ENCODE results near the gene LNX1. TPM values are rescaled to one million over a fixed set of nuclear protein-coding genes. Genes with fewer than 3 reads are reported as not detected.

Gene LNX1
- total RNA-seq, 1 experiment from 2014 or later: 4.2 TPM

DNA sequence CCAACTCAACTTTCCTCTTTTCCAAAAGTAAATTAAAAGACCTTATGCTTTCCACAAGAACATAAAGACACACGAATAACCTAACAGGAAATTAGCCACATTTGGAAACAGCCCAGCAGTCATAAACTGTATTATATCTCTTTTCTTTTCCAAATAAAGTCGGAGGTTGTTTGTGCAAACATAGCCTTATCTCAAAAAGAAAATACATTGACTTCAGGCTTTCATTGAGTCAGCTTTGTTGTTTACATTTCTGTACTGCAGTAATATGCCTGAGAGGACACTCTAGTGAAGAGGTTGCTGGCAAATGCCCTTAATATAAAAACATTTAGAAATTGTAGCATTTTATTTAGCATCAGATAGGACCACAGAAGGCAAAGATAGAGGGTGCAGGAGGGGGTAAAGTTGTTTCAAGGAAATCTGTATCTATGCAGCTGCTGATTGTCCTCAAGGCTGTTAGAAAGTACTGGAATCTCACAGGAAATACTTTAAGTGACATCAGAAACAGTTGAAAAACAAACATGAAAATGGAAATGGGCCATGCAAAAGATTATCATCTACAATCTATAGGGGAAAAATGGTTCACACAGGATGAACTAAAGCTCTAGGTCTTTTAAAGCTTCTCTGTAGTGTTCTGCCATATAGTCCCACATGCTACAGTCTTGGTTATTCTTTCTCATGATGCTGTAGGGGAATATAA, 14.5 kb downstream of the LNX1 start:
- no peaks in the 10 kb centered on the region for H3K36me3 Mint-ChIP-seq (ENCODE audit: insufficient read depth, unreplicated experiment)
- H3K9me3 Mint-ChIP-seq (ENCODE audit: low read depth, unreplicated experiment): no peaks in the 10 kb centered on the region
- H3K4me3 Mint-ChIP-seq (ENCODE audit: low read depth, unreplicated experiment): no peak overlapping the region
- H3K27ac Mint-ChIP-seq (ENCODE audit: unreplicated experiment): no peak overlapping the region
- H3K4me1 Mint-ChIP-seq (ENCODE audit: low read depth, unreplicated experiment): peaks cover 9% of the 10 kb centered on the region
- CTCF ChIA-PET: no interaction called here
- TF ChIP-seq, protein P1, sequence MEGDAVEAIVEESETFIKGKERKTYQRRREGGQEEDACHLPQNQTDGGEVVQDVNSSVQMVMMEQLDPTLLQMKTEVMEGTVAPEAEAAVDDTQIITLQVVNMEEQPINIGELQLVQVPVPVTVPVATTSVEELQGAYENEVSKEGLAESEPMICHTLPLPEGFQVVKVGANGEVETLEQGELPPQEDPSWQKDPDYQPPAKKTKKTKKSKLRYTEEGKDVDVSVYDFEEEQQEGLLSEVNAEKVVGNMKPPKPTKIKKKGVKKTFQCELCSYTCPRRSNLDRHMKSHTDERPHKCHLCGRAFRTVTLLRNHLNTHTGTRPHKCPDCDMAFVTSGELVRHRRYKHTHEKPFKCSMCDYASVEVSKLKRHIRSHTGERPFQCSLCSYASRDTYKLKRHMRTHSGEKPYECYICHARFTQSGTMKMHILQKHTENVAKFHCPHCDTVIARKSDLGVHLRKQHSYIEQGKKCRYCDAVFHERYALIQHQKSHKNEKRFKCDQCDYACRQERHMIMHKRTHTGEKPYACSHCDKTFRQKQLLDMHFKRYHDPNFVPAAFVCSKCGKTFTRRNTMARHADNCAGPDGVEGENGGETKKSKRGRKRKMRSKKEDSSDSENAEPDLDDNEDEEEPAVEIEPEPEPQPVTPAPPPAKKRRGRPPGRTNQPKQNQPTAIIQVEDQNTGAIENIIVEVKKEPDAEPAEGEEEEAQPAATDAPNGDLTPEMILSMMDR (IDR thresholded peaks at IDR 0.05; ENCODE audit: unreplicated experiment): no peak
- no peaks in the 10 kb centered on the region for H3K27me3 Mint-ChIP-seq (ENCODE audit: unreplicated experiment)
- no TSS peak for BruUV-seq (replicated peaks)
- DNase-seq: no peak
- intact Hi-C loops (cut with micrococcal nuclease; ENCODE audit: unreplicated experiment): no loop called here

DNA sequence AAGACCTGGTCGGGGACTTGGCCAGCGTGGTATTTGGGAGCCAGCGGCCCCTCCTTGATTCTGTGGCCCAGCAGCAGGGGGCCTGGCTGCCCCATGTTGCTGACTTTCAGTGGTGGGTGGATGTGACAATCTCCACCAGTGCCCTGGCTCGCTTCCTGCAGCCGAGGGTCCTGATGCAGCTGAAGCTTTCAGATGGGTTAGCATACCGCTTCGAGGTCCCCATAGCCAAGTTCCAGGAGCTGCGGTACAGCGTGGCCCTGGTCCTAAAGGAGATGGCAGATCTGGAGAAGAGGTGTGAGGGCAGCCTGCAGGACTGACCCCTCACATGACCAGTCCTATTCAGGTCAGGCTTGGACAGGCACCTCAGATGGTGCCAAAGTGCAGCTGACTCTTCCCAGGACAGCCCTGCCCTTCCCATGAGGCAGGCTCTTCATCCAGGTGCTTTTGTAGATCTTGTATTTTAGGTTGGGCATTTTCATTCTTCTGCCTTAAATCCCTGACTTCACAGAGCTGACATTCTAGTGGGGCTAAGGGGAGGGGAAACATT, 15.1 kb downstream of the LNX1 start:
- peaks cover 9% of the 10 kb centered on the region for H3K4me1 Mint-ChIP-seq (ENCODE audit: low read depth, unreplicated experiment)

DNA sequence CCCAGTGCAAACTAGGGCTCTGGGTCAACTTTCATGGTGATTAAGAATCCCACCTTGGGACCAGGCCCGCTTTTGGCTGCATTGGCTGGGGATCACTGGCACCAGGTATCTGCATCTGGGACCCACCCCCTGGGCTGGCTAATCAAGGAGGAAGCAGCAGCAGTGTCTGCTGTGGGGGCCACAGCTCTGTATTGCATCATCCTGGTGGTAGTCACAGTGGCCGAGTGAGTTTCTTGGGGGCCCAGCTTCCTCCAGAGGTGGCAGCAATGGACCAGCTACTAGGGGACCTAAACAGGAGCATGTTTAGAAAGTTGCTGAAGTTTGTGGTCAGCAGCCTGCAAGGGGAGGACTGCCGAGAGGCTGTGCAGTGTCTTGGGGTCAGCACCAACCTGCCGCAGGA, 15.7 kb downstream of the LNX1 start:
- H3K4me1 Mint-ChIP-seq (ENCODE audit: low read depth, unreplicated experiment): peaks cover 9% of the 10 kb centered on the region
- CTCF ChIA-PET: no interaction called here

More for the DNA sequence above, 15.1 kb downstream of the LNX1 start:
- no peak for DNase-seq
- CTCF ChIA-PET: no interaction called here
- Mint-ChIP-seq H3K27me3 (ENCODE audit: unreplicated experiment) (no peaks in the 10 kb centered on the region), H3K9me3 (ENCODE audit: low read depth, unreplicated experiment) (no peaks in the 10 kb centered on the region), H3K36me3 (ENCODE audit: insufficient read depth, unreplicated experiment) (no peaks in the 10 kb centered on the region), H3K27ac (ENCODE audit: unreplicated experiment) (no peak overlapping the region), H3K4me3 (ENCODE audit: low read depth, unreplicated experiment) (no peak overlapping the region)
- TF ChIP-seq, protein P1 (IDR thresholded peaks at IDR 0.05; ENCODE audit: unreplicated experiment): no peak
- BruUV-seq (replicated peaks): no TSS peak
- intact Hi-C loops (cut with micrococcal nuclease; ENCODE audit: unreplicated experiment): no loop called here

DNA sequence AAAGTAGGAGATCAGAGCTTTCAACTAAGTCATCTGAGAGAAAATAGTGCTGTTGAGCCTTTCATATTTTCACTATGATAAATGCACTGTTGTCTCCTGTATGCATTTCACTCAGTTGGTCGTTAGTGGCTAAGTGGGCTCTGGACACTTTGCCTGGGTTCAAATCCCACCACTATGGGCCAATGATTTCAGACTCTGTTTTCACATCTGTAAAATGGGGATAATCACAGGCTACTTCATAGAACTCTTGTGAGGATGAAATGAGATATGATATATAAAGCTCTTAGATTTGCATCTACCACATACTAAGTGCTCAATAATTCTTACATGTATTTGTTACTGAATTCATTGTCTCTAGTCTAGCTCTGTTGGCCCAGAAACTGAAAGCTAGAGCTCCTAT, 16.8 kb downstream of the LNX1 start:
- Mint-ChIP-seq H3K36me3 (ENCODE audit: insufficient read depth, unreplicated experiment) (no peaks in the 10 kb centered on the region), H3K4me1 (ENCODE audit: low read depth, unreplicated experiment) (peaks cover 9% of the 10 kb centered on the region), H3K4me3 (ENCODE audit: low read depth, unreplicated experiment) (no peak overlapping the region), H3K27ac (ENCODE audit: unreplicated experiment) (no peak overlapping the region), H3K9me3 (ENCODE audit: low read depth, unreplicated experiment) (no peaks in the 10 kb centered on the region), H3K27me3 (ENCODE audit: unreplicated experiment) (no peaks in the 10 kb centered on the region)
- TF ChIP-seq, protein P1 (IDR thresholded peaks at IDR 0.05; ENCODE audit: unreplicated experiment): no peak
- intact Hi-C loops (cut with micrococcal nuclease; ENCODE audit: unreplicated experiment): no loop called here
- CTCF ChIA-PET: no interaction called here
- no TSS peak for BruUV-seq (replicated peaks)
- DNase-seq: no peak

More for the DNA sequence above, 15.7 kb downstream of the LNX1 start:
- no peaks in the 10 kb centered on the region for H3K9me3 Mint-ChIP-seq (ENCODE audit: low read depth, unreplicated experiment)
- no peak overlapping the region for H3K4me3 Mint-ChIP-seq (ENCODE audit: low read depth, unreplicated experiment)
- intact Hi-C loops (cut with micrococcal nuclease; ENCODE audit: unreplicated experiment): no loop called here
- H3K36me3 Mint-ChIP-seq (ENCODE audit: insufficient read depth, unreplicated experiment): no peaks in the 10 kb centered on the region
- TF ChIP-seq, protein P1 (IDR thresholded peaks at IDR 0.05; ENCODE audit: unreplicated experiment): no peak
- no peak for DNase-seq
- H3K27me3 Mint-ChIP-seq (ENCODE audit: unreplicated experiment): no peaks in the 10 kb centered on the region
- H3K27ac Mint-ChIP-seq (ENCODE audit: unreplicated experiment): no peak overlapping the region
- no TSS peak for BruUV-seq (replicated peaks)

All from Calu3 (cell line).